Stimulated activated CD4-positive, alpha-beta T cell treated with anti-CD3 and anti-CD28 coated beads, Interleukin-12 subunit alpha, Interleukin-12 subunit beta, amount 100 ng/mL, for 4 hours (primary cell): ENCODE results near the gene MRGPRX1.
"Not testable (repeated sequence)": the region's sequence is repeated elsewhere in the genome, so short reads cannot be mapped to it uniquely, and the experiment has no call there.

ENCODE experiments used
- DNase-seq: peaks from one replicate; pipeline ENCODE4 v3.0.0-alpha.2; 2020

The MRGPRX1 gene

DNA sequence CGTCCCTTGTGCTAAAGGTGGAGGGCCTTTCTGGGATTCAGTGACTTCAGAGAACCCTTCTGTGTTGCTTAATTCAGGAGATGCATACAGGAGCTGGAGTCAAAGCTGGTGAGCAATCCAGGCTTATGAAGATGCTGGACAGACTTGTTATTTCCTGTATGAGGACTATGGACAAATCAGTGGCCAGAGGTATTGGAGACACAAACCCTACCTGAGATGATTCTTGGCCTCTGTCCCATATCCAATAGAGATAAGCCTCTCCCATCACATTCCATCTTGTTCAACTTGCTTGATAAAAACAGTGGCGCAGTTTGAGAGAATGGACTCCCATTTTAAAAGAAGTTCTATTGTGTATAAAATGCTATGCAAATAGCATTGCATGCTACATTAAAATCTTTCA lies at the start of gene MRGPRX1:
MRGPRX1 (minus strand) TSS at position 101 of the 400 bp plus-strand sequence. CDS start 4,630 bp downstream, outside the sequence.
- DNase-seq = no peak

DNA sequence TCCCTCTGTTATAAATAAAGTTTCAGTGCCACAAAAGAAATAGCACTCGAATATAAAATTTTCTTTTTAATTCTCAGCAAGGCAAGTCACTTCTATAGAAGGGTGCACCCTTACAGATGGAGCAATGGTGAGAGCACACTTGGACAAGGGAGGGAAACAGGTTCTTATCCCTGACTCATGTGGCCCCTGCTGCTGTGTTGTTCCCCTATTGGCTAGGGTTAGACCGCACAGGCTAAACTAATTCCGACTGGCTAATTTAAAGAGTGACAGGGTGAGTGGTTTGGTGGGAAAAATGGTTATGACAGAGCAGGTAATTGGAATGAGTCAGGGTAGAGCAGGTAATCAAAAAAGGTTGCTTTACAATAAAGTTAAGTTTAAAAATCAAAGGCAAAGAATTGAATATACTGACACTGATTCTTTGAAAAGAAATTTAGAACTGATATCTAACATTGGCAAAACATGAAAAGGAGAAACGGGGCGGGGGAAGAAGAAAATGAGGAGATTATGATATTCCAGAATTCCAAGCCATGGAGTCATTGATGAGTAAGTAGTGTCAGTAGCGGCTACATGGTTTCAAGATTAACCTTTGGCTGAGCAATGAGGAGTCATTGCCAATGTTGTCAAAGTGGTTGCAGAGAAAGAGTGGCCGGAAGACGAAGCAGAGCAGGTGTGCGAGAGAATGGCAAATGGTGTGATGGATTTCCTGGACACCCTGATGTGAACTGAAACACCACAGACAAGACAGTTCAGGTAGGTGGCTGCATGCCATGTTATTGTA lies 48.4 kb upstream of the MRGPRX1 start:
- DNase-seq = no peak

DNA sequence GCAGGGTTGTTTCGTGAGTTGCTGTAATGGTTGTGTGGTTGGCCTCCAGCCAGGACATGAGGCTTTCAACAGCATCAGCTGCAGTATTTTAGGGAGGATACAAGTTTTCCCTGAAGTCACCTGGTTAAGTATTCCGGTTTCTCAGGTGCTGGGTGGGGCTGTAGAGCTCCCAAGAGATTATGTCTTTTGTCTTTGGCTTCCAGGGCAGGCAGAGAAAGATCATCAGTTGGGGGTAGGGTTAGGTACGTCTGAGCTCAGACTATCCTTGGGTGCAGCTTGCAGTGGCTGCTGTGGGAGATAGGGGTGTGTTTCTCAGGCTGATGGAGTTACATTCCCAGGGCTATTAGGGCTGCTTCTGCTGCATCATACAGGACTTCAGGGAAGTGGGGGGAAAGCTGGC lies 47.5 kb upstream of the MRGPRX1 start:
- DNase-seq = no peak

DNA sequence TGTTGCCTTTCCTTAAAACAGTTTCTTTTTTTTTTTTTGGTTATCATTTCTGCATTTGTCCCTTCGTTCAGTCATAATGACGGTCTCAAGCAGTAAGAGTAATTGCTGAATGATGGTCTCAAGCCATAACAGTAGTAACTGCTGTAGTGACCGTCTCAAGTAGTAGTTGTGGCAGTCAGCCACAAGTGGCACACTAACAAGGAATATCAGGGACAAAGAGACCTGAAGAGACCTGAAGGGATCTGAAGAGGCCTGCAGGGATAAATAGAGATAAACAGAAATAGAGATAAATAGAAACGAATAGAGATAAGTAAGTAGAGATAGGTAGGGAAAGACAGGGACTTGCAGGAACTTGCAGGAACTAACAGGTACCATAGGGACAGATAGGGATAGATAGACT lies 42.7 kb upstream of the MRGPRX1 start:
- DNase-seq = no peak

DNA sequence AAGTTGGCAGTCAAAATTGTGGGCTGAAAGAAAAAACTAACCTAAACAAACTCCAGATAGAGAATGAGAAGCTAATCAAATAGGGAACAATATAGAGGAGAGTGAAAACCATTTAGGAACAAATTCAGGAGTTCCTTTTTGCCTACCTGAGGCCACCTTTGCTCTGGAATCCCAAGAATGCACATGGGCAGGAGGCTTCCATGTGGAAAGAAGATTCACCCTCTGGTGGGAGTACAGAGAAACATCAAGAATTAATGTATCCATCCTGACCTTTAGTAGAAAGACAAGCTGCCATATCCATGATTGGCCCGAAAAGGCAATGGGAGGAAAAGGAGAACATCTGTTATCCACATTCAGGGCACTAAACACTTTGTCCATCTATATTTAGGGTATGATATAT lies 35.0 kb upstream of the MRGPRX1 start:
- DNase-seq = no peak

DNA sequence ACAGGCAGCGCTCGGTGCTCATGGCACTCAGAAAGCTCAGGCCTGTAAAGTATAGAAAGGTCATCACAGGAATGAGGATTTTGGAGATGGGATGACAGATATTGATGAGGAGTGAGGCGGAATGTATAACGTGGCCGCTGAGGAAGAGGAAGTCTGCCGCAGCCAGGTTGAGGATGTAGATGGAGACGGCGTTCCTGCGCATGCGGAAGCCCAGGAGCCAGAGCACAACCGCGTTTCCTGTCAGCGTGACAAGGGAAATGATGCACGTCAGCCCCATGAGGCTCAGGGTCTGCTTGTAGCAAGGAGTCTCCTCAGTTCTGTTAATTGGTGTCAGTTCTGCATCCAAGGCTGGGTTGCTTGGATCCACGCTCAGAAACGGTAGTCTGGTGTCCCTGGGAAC lies 33.1 kb upstream of the MRGPRX1 start:
- DNase-seq = no peak

DNA sequence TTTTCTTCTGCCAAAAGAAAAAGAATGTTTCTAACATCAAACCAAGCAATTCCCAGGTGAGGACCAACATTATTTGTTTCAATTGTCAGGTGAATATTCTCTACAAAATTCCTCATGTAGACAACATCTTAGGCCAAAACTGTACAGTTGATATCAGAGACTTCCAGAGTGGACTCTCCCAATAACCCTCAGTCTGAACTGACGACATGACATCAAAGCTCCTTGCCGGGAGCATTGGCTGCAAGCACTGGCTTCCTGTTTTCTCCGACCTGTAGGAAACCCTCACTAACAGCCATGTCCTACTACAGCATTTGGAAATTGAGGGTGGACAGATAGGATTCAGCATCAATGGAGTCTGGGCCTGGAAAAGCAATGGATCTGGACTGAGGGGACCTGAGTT lies 30.5 kb upstream of the MRGPRX1 start:
- DNase-seq = no peak

DNA sequence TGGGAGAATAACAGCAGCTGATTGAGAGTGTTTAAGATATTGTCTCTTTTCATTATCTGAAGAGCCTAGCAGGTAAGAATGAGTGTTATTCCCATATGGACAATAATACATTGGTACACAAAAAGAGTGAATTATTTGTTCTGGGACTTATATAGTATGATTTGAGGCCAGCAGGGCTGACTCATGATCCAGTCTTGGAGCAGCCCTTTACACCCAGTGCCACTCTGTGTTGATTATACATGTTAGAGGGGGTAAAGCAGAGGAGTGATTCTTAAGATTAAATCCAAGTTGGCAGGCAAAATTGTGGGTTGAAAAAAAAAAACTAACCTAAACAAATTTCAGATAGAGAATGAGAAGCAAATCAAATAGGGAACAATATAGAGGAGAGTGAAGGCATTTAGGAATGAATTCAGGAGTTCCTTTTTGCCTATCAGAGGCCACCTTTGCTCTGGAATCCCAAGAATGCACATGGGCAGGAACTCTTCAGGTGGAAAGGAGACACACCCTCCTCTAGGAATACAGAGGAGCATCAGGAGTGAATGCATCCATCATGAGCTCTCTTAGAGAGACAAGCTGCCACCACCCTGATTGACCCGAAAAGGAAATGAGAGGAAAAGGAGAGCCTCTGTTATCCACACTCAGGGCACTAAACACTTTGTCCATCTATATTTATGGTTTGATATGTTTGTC lies 19.2 kb upstream of the MRGPRX1 start:
- DNase-seq = no peak

DNA sequence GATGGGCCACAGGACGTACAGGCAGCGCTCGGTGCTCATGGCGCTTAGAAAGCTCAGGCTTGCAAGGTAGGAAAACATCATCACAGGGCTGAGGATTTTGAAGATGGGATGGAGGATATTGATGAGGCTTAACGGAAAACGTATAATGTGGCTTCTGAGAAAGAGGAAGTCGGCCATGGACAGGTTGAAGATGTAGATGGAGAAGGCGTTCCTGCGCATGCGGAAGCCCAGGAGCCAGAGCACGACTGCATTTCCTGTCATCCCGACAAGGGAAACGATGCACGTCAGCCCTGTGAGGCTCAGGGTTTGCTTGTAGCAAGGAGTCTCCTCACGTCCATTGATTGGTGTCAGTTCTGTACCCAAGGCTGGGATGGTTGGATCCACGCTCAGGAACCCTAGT lies 17.4 kb upstream of the MRGPRX1 start:
- DNase-seq = no peak

DNA sequence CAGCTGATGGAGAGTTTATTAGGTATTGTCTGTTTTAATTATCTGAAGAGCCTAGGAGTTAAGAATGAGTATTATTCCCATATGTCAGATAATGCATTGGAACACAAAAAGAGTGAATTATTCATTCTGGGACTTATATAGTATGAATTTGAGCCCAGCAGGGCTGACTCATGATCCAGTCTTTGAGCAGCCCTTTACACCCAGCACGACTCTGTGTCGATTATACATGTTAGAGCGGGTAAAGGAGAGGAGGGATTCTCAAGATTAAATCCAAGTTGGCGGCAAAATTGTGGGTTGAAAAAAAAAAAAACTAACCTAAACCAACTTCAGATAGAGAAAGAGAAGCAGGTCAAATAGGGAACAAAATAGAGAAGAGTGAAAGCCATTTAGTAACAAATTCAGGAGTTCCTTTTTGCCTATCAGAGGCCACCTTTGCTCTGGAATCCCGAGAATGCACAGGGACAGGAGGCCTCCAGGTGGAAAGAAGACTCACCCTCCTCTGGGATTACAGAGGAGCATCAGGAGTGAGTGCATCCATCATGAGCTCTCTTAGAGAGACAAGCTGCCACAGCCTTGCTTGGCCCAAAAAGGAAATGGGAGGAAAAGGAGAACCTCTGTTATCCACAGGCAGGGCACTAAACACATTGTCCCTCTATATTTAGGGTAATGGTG lies 3.1 kb downstream of the MRGPRX1 start:
- DNase-seq = no peak

DNA sequence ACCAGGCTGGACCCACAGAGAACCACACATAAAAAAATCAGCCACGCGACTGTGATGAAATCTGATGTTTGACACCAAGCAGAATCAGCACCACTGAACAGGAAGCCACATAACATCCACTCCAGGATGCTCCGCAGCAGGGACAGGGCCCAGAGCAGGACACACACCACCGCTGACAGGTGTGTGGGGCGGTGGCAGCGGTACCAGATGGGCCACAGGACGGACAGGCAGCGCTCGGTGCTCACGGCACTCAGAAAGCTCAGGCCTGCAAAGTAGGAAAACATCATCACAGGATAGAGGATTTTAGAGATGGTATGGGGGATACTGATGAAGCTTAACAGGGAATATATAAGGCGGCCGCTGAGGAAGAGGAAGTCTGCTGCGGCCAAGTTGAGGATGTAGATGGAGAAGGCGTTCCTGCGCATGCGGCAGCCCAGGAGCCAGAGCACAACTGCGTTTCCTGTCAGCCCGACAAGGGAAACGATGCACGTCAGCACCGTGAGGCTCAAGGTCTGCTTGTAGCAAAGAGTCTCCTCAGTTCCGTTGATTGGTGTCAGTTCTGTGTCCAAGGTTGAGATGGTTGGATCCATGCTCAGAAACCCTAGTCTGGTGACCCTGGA lies 4.9 kb downstream of the MRGPRX1 start:
- DNase-seq = no peak

DNA sequence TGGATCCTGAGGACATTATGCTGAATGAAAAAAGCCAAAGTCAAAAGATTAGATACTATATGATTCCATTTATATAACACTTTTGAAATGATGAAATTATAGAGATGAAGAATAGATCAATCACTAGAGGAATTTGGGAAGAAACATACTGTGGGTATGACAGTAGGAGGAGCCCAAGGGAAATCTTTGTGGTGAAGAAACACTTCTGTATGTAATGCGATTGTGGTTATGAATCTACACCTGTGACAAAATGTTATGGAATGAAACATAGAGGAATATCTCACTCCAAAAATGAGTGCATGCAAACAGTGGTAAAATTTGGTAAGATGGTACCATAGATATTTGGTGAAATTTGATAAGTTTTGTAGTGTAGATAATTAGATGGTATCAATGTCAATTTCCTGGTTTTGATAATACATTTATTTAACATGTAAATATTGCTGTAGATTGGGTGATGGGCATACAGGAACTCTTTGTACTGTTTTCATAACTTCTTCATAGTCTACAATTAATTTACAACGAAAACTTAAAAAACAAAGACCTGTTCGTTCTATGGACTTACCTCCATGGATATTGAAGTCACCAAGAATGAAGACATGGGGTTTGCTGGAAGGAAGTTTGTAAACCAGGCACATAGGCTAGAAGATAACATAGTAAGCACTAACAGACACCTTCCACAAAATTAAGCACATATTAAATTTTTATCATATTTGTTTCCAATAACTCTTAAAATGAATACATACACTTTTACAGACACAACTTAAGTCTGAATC lies 11.5 kb downstream of the MRGPRX1 start:
- DNase-seq = no peak

DNA sequence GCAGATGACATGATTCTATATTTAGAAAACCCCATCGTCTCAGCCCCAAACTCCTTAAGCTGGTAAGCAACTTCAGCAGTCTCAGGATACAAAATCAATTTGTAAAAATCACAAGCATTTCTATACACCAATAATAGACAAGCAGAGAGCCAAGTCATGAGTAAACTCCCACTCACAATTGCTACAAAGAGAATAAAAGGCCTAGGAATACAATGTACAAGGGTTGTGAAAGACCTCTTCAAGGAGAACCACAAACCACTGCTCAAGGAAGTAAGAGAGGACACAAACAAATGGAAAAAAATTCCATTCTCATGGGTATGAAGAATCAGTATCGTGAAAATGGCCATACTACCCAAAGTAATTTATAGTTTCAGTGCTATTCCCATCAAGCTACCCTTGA lies 13.8 kb downstream of the MRGPRX1 start:
- DNase-seq = not testable (repeated sequence)

DNA sequence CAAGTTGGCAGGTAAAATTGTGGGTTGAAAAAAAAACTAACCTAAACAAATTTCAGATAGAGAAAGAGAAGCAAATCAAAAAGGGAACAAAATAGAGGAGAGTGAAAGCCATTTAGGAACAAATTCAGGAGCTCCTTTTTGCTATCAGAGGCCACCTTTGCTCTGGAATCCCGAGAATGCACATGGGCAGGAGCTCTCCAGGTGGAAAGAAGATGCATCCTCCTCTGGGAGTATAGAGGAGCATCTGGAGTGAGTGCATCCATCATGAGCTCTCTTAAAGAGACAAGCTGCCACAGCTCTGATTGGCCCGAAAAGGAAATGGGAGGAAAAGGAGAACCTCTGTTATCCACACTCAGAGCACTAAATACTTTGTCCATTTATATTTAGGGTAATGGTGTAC lies 26.3 kb downstream of the MRGPRX1 start:
- DNase-seq = no peak

DNA sequence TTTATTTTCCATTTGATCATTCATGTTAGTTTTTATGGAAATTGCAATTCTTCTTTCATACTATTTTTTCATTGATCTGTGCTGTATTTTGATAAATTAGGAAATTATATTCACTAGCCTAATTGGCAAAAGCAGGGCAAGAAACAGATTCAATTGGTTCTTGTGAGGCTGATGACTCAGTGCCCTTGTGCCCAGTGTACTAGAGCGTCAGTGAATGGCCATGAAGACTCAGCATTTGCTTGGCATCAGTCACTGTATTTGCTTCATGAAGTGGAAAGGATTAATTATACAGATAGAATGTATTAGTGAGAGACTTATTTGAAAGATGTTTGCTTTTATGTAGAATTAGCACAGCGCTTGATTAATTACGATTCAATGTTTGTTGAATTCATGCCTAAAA lies 31.8 kb downstream of the MRGPRX1 start:
- DNase-seq = no peak

DNA sequence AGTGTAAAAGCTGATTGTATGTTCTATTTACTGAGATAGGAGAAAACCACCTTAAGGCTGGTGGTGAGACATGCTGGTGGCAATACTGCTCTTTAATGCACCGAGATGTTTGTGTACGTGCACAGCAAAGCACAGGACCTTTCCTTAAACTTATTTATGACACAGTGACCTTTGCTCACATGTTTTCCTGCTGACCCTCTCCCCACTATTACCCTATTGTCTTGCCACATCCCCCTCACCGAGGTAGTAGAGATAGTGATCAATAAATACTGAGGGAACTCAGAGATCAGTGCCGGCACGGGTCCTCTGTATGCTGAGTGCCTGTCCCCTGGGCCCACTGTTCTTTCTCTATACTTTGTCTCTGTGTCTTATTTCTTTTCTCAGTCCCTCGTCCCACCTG lies 38.6 kb downstream of the MRGPRX1 start:
- DNase-seq = not testable (repeated sequence)

DNA sequence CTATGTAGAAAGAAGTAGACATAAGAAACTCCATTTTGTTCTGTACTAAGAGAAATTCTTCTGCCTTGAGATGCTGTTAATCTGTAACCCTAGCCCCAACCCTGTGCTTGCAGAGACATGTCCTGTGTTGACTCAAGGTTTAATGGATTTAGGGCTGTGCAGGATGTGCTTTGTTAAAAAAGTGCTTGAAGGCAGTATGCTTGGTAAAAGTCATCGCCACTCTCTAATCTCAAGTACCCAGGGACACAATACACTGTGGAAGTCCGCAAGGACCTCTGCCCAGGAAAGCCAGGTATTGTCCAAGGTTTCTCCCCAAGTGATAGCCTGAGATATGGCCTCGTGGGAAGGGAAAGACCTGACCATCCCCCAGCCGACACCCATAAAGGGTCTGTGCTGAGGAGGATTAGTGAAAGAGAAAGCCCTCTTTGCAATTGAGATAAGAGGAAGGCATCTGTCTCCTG lies 39.0 kb downstream of the MRGPRX1 start:
- not testable (repeated sequence) for DNase-seq

DNA sequence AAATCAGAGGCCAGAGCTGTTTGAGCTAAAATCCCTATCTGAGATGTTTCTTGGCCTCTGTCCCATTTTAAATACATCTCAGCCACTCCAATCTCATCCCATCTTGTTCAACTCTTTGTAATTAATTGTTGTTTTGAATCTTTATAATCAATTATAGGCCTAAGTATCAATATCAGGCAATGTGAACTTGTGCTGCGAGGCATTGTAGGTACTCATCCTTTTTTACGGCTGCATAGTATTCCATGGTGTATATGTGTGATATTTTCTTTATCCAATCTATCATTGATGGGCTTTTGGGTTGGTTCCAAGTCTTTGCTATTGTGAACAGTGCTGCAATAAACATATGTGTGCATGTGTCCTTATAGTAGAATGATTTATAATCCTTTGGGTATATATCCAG lies 47.5 kb downstream of the MRGPRX1 start:
- DNase-seq = not testable (repeated sequence)

DNA sequence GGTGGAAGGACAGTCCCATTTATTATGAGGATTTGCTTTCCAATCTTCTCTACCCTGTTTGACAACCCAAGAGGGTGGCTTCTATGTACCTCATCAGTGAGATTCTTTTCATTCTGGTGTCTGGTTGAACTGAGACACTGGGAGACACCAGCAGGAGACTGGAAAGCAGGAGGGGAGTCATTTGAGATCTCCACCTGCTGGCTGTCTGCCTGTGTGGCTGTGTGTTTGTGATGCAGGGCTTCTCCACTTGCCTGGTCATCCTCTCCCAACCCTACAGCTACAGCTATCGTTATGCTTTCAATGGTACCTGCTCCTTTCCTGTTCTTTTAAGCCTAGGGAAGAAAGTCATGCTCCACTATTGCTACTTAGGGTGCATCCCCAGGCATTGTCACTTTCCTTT lies 48.6 kb downstream of the MRGPRX1 start:
- DNase-seq = no peak
